ENCODE results near the gene DNAH3.
"Not testable (repeated sequence)": the region's sequence is repeated elsewhere in the genome, so short reads cannot be mapped to it uniquely, and the experiment has no call there.

DNAH3 gene

GRCh38 chr16:21128991-21129390 lies 21.7 kb downstream of the DNAH3 start:
- no peak for DNase-seq (ENCODE audit: low read depth)

GRCh38 chr16:21126518-21126917 lies 24.1 kb downstream of the DNAH3 start:
- no peak for DNase-seq (ENCODE audit: low read depth)

- DNase-seq (ENCODE audit: low read depth) = no peak
Measured at GRCh38 chr16:21125191-21125590, 25.5 kb downstream of the DNAH3 start.

GRCh38 chr16:21120976-21121520 lies 29.6 kb downstream of the DNAH3 start:
- DNase-seq (ENCODE audit: low read depth) = no peak

GRCh38 chr16:21117567-21117966 lies 33.1 kb downstream of the DNAH3 start:
- DNase-seq (ENCODE audit: low read depth) = no peak

- DNase-seq (ENCODE audit: low read depth) = no peak
Measured at GRCh38 chr16:21116148-21116693, 34.4 kb downstream of the DNAH3 start.

- not testable (repeated sequence) for DNase-seq (ENCODE audit: low read depth)
Measured at GRCh38 chr16:21115551-21115950, 35.1 kb downstream of the DNAH3 start.

GRCh38 chr16:21103941-21104860 lies 46.4 kb downstream of the DNAH3 start:
- peak; percentile 25 for DNase-seq (ENCODE audit: low read depth)

GRCh38 chr16:21101631-21102420 lies 48.8 kb downstream of the DNAH3 start:
- DNase-seq (ENCODE audit: low read depth) = peak; percentile 37

- DNase-seq (ENCODE audit: low read depth) = peak; percentile 74
Measured at GRCh38 chr16:21100447-21100846, 50.2 kb downstream of the DNAH3 start.

- DNase-seq (ENCODE audit: low read depth) = peak; percentile 51
Measured at GRCh38 chr16:21097151-21097550, 53.5 kb downstream of the DNAH3 start.

GRCh38 chr16:21094719-21095118 lies 55.9 kb downstream of the DNAH3 start:
- not testable (repeated sequence) for DNase-seq (ENCODE audit: low read depth)

- no peak for DNase-seq (ENCODE audit: low read depth)
Measured at GRCh38 chr16:21092951-21093350, 57.7 kb downstream of the DNAH3 start.

- DNase-seq (ENCODE audit: low read depth) = peak; percentile 27
Measured at GRCh38 chr16:21088646-21089538, 61.8 kb downstream of the DNAH3 start.

- no peak for DNase-seq (ENCODE audit: low read depth)
Measured at GRCh38 chr16:21088143-21088542, 62.5 kb downstream of the DNAH3 start.

- DNase-seq (ENCODE audit: low read depth) = no peak
Measured at GRCh38 chr16:21084631-21085225, 65.9 kb downstream of the DNAH3 start.

- DNase-seq (ENCODE audit: low read depth) = peak; percentile 64
Measured at GRCh38 chr16:21083729-21084268, 66.8 kb downstream of the DNAH3 start.

GRCh38 chr16:21081329-21081728 lies 69.3 kb downstream of the DNAH3 start:
- no peak for DNase-seq (ENCODE audit: low read depth)

GRCh38 chr16:21078563-21078962 lies 72.1 kb downstream of the DNAH3 start:
- no peak for DNase-seq (ENCODE audit: low read depth)

GRCh38 chr16:21076186-21076883 lies 74.3 kb downstream of the DNAH3 start:
- no peak for DNase-seq (ENCODE audit: low read depth)
